Gastrocnemius medialis (tissue), 4 donors: Measurements from ENCODE around the gene TMEM87B. TPM values are rescaled to one million over a fixed set of nuclear protein-coding genes. Genes with fewer than 3 reads are reported as not detected.

ENCODE experiments used
- ATAC-seq, 2 donors: fragments of 150-250 bp; one replicate each; pipeline ENCODE4 v1.9.1; 2016
- DNase-seq, 2 donors: peaks; one replicate each; pipeline ENCODE4 v3.0.0-alpha.2; 2019
- H3K27ac ChIP-seq, 4 donors: fragments of 200-600 bp; sonication (generic); 1 replicate in 1 of 4; 2 replicates in 3 of 4; pipeline ENCODE4 v1.5.1; 2016 to 2018; ENCODE audit warnings: mild to moderate bottlenecking in 2 of 4, moderate library complexity in 1 of 4
- H3K27me3 ChIP-seq, 3 donors: fragments of 200-600 bp; sonication (generic) in 2 of 3; 1 replicate in 1 of 3; 2 replicates in 2 of 3; pipeline versions ENCODE4 v1.5.1 to v1.6.0; 2016 to 2019; ENCODE audit warnings: mild to moderate bottlenecking in 1 of 3, moderate library complexity in 1 of 3
- H3K36me3 ChIP-seq, 2 donors: fragments of 200-600 bp; sonication (generic) in 1 of 2; one replicate each; pipeline ENCODE4 v1.5.1; 2017 to 2018
- H3K4me1 ChIP-seq, 2 donors: fragments of 200-600 bp; sonication (generic) in 1 of 2; one replicate each; pipeline ENCODE4 v1.5.1; 2016 to 2017; ENCODE audit warnings: mild to moderate bottlenecking in 2 of 2
- H3K4me3 ChIP-seq, 4 donors: fragments of 200-600 bp; sonication (generic) in 3 of 4; 1 replicate in 1 of 4; 2 replicates in 3 of 4; pipeline ENCODE4 v1.5.1; 2016 to 2019; ENCODE audit warnings: mild to moderate bottlenecking in 2 of 4
- H3K9me3 ChIP-seq, 3 donors: fragments of 200-600 bp; sonication (generic) in 2 of 3; 1 replicate in 1 of 3; 2 replicates in 2 of 3; pipeline ENCODE4 v1.5.1; 2016 to 2019
- POLR2A ChIP-seq, 2 donors: fragments of 450-650 bp; IDR thresholded peaks; one replicate each; pipeline ENCODE4 v1.6.1; 2017; ENCODE audit warnings: antibody characterized with exemption in 2 of 2, mild to moderate bottlenecking in 2 of 2, moderate library complexity in 2 of 2
- in situ Hi-C, 4 donors: fragments of 200-750 bp; cut with MboI; loops; one replicate each; pipeline versions ENCODE4 v1.15.0 to v1.8.0; 2017; ENCODE audit warnings: low sequenced_read_pairs in 4 of 4
- intact Hi-C: fragments of 100-400 bp; cut with DNase I; formaldehyde crosslinking; loops from one replicate; pipeline ENCODE4 v1.15.1; 2023; ENCODE audit warnings: low total_unique reads
- total RNA-seq, 4 donors: library from RNA; depleted of rRNA; stranded (reverse); fragments of >200 nt; gene quantifications; one replicate each; pipeline versions ENCODE4 v1.1.0 to v1.2.3, GENCODE V29; 2016
- TF ChIP-seq, protein P1 (sequence below), 5 experiments: fragments of 450-650 bp in 3 of 5; fragments of 200-600 bp in 2 of 5; sonication (generic) in 2 of 5; IDR thresholded peaks in 4 of 5; conservative IDR thresholded peaks in 1 of 5; 1 replicate in 4 of 5; 2 replicates in 1 of 5; pipeline ENCODE4 v1.5.1; 2016 to 2019; ENCODE audit warnings: antibody characterized with exemption in 5 of 5, mild to moderate bottlenecking in 3 of 5, moderate library complexity in 3 of 5

Gene TMEM87B
- total RNA-seq, 4 donors from 2014 or later = 2.6 to 5.0 (median 3.1) TPM

DNA sequence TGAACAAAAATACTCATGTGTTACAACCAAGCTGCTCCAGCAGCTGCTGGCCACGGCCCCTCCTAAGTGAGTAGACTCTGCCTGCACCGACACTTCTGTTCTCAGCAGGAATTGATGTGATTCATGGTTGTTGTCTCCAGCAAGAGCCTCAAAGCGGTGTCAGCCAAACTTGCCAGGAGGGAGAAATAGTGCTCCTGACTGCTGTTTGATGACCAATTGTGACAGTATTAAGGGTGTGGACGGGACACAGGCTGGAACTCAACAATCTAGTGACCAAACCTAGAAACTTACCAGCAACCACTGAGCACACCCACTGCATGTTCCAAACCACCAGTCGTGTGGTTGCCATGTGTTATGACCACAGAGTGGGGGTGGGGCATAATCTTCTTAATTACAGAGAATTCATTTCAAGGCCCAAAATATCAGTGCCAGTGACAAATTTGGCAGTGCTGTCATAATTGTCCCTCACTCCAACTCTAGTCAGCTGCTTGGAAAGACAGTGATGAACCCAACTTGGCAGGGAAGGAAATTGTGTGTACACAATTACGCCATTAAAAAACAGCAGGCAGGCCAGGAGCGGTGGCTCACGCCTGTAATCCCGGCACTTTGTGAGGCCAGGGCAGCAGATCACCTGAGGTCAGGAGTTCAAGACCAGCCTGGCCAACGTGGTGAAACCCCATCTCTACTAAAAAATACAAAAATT lies 113.5 kb downstream of the TMEM87B start:
- H3K4me1 ChIP-seq = no peaks in the 10 kb centered on the region
- intact Hi-C loops = no loop called here
- H3K27ac ChIP-seq = peak overlapping the region in 1 of 4 donors; percentile 6
- no peak overlapping the region for H3K4me3 ChIP-seq
- H3K9me3 ChIP-seq = no peaks in the 10 kb centered on the region
- no peaks in the 10 kb centered on the region for H3K27me3 ChIP-seq
- ATAC-seq (peak; percentile 47 to 76), DNase-seq (peak in 1 of 2 donors; percentile 58)
- no peaks in the 10 kb centered on the region for H3K36me3 ChIP-seq
- in situ Hi-C loops = no loop called here
- TF ChIP-seq POLR2A (IDR thresholded peaks at IDR 0.05) = no peak
- TF ChIP-seq, protein P1, sequence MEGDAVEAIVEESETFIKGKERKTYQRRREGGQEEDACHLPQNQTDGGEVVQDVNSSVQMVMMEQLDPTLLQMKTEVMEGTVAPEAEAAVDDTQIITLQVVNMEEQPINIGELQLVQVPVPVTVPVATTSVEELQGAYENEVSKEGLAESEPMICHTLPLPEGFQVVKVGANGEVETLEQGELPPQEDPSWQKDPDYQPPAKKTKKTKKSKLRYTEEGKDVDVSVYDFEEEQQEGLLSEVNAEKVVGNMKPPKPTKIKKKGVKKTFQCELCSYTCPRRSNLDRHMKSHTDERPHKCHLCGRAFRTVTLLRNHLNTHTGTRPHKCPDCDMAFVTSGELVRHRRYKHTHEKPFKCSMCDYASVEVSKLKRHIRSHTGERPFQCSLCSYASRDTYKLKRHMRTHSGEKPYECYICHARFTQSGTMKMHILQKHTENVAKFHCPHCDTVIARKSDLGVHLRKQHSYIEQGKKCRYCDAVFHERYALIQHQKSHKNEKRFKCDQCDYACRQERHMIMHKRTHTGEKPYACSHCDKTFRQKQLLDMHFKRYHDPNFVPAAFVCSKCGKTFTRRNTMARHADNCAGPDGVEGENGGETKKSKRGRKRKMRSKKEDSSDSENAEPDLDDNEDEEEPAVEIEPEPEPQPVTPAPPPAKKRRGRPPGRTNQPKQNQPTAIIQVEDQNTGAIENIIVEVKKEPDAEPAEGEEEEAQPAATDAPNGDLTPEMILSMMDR (IDR thresholded peaks at IDR 0.05 in 4 of 5, conservative IDR thresholded peaks at IDR 0.05 in 1 of 5) = no peak

Other genes with a start within 250 kb of the TMEM87B start
- gene ANAPC1, start 171.1 kb upstream of the TMEM87B start, total RNA-seq = 10 to 100 TPM; 28.3 to 33.9 (median 30.8) TPM
- 1 to 10 TPM; 2.4 to 5.7 (median 3.7) TPM for gene MERTK, start 156.7 kb upstream of the TMEM87B start, total RNA-seq
- 1 to 10 TPM in 1 of 4 donors, under 1 TPM in 3; 0.41 to 3.3 (median 0.54) TPM for gene FBLN7, start 83.1 kb downstream of the TMEM87B start, total RNA-seq
- 10 to 100 TPM in 1 of 4 donors, 1 to 10 TPM in 3; 5.7 to 13.6 (median 8.0) TPM for gene ZC3H8, start 199.8 kb downstream of the TMEM87B start, total RNA-seq
- 10 to 100 TPM in 2 of 4 donors, 1 to 10 TPM in 2; 6.3 to 15.1 (median 9.9) TPM for gene ZC3H6, start 220.3 kb downstream of the TMEM87B start, total RNA-seq